Measurements from ENCODE around the gene GPATCH2. TPM values are rescaled to one million over a fixed set of nuclear protein-coding genes. Genes with fewer than 3 reads are reported as not detected.

Gene GPATCH2
- total and polyA plus RNA-seq, 12 donors, result 2.3 to 10.6 (median 7.3) TPM

GRCh38 chr1:217647791-217648190 is 16.9 kb upstream of the GPATCH2 start:
- Histone ChIP-seq H3K9me3 (no peaks in the 10 kb centered on the region), H3K27me3 (no peaks in the 10 kb centered on the region), H3K4me1 (no peaks in the 10 kb centered on the region), H3K27ac (no peak overlapping the region), H3K36me3 (no peaks in the 10 kb centered on the region), H3K4me3 (no peak overlapping the region)
- no peak for DNase-seq
- no peak for TF ChIP-seq CTCF (IDR thresholded peaks at IDR 0.05)
- 90 to 93% methylated on average over 13 of the region's 13 CpGs for WGBS, 2 donors
- no peak for ATAC-seq
- intact Hi-C loops (cut with DNase I), result no loop called here

- Histone ChIP-seq H3K4me1 (no peaks in the 10 kb centered on the region), H3K9me3 (peaks cover 0 to 5% (median 0%) of the 10 kb centered on the region in 11 donors), H3K4me3 (no peak overlapping the region), H3K27me3 (no peaks in the 10 kb centered on the region), H3K36me3 (no peaks in the 10 kb centered on the region), H3K27ac (no peak overlapping the region)
- no peak for DNase-seq
- WGBS, 2 donors, result 45 to 49% methylated on average over 6 of the region's 6 CpGs
- intact Hi-C loops (cut with DNase I), result no loop called here
- no peak for TF ChIP-seq CTCF (IDR thresholded peaks at IDR 0.05)
- ATAC-seq, result no peak
Measured at GRCh38 chr1:217642455-217642854, 11.6 kb upstream of the GPATCH2 start.

- intact Hi-C loops (cut with DNase I), result loop anchor here in 1 of 10 donors (10.0 kb wide), 1 partner anchor 93 kb away; no protein-coding TSS in a partner anchor
- no peaks in the 10 kb centered on the region for H3K36me3 ChIP-seq
- 21 to 39% methylated on average over 3 of the region's 3 CpGs for WGBS, 2 donors
- ATAC-seq, result no peak
- no peaks in the 10 kb centered on the region for H3K9me3 ChIP-seq
- DNase-seq, result no peak
- no peaks in the 10 kb centered on the region for H3K27me3 ChIP-seq
- TF ChIP-seq CTCF (IDR thresholded peaks at IDR 0.05), result no peak
- H3K4me1 ChIP-seq, result peaks cover 0 to 43% (median 32%) of the 10 kb centered on the region in 9 donors
- no peak overlapping the region for H3K4me3 ChIP-seq
- H3K27ac ChIP-seq, result no peak overlapping the region
Measured at GRCh38 chr1:217627431-217627830, 3.5 kb downstream of the GPATCH2 start.

GRCh38 chr1:217626321-217626720 is 4.6 kb downstream of the GPATCH2 start:
- Histone ChIP-seq H3K27ac (no peak overlapping the region), H3K4me1 (peaks cover 0 to 39% (median 28%) of the 10 kb centered on the region in 9 donors), H3K4me3 (no peak overlapping the region), H3K27me3 (no peaks in the 10 kb centered on the region), H3K36me3 (no peaks in the 10 kb centered on the region), H3K9me3 (no peaks in the 10 kb centered on the region)
- intact Hi-C loops (cut with DNase I), result loop anchor here in 1 of 10 donors (10.0 kb wide), 1 partner anchor 92 kb away; no protein-coding TSS in a partner anchor
- ATAC-seq (no peak), DNase-seq (no peak)
- WGBS, 2 donors, result 92 to 96% methylated on average over 2 of the region's 2 CpGs
- no peak for TF ChIP-seq CTCF (IDR thresholded peaks at IDR 0.05)

All from heart right ventricle (tissue), 16 donors.